ENCODE results near the gene ZNF618. TPM values are rescaled to one million over a fixed set of nuclear protein-coding genes. Genes with fewer than 3 reads are reported as not detected.
A peak's percentile ranks its signal among the peaks of the same experiment; 100 is the strongest.

Gene ZNF618
- polyA plus RNA-seq, 3 donors, result 0.53 to 1.9 (median 0.78) TPM

DNA sequence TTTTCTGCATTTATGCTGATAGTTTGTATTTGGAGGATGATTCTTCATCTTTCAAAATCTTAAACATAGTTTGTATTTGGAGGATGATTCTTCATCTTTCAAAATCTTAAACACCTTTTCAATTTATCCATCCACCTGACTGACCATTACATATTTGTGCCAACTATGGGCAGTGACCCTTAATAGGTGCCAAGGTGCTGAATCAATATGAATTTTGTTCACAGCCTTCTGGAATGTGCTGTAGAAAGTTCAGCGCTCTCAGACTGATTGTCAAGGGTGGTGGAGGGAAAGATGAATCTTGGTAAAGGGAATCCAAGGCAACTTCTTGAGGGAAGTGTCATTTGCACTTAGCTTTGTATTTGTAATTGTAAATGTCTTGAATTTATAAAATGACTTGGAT lies 18.1 kb downstream of the ZNF618 start:
- H3K4me3 Mint-ChIP-seq, result no peak overlapping the region

DNA sequence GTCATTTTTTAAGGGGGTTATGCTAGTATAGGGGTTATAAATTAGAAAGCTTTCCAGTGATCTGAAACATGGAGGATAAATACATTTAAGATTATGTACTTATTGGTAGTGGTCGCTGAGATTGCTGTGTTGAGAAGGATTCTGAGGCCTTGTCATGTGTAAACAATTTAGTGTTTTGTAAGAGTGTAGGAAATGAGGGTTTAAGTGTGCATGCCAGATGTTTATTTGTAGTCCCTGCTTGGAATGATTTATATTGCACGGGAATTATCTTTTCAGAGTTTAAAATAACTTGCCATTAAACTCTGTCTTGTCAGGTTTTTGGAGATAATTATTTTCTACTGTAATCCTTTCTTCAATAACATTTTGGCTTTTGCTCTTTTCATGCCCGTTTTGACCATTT lies 19.4 kb downstream of the ZNF618 start:
- TF ChIP-seq, protein P1, sequence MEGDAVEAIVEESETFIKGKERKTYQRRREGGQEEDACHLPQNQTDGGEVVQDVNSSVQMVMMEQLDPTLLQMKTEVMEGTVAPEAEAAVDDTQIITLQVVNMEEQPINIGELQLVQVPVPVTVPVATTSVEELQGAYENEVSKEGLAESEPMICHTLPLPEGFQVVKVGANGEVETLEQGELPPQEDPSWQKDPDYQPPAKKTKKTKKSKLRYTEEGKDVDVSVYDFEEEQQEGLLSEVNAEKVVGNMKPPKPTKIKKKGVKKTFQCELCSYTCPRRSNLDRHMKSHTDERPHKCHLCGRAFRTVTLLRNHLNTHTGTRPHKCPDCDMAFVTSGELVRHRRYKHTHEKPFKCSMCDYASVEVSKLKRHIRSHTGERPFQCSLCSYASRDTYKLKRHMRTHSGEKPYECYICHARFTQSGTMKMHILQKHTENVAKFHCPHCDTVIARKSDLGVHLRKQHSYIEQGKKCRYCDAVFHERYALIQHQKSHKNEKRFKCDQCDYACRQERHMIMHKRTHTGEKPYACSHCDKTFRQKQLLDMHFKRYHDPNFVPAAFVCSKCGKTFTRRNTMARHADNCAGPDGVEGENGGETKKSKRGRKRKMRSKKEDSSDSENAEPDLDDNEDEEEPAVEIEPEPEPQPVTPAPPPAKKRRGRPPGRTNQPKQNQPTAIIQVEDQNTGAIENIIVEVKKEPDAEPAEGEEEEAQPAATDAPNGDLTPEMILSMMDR (IDR thresholded peaks at IDR 0.05), result no peak
- Histone ChIP-seq H3K9me3 (replicated peaks in 1 of 2; ENCODE audit: control insufficient read depth in 1 of 2, insufficient read depth in 1 of 2, low read length in 2 of 2) (peaks cover 0 to 7% of the 10 kb centered on the region in 2 donors), H3K79me2 (ENCODE audit: insufficient read depth, low read length) (no peaks in the 10 kb centered on the region), H3K27ac (ENCODE audit: low read depth in 1 of 2, low read length in 2 of 2) (no peak overlapping the region), H3K9ac (ENCODE audit: insufficient read depth, low read length, poor library complexity, severe bottlenecking) (no peak overlapping the region), H3K4me3 (replicated peaks in 1 of 3; ENCODE audit: low read depth in 2 of 3, low read length in 3 of 3) (no peak overlapping the region), H3K27me3 (ENCODE audit: control insufficient read depth in 2 of 2, insufficient read depth in 2 of 2, low read length in 2 of 2) (no peaks in the 10 kb centered on the region), H3K4me2 (replicated peaks; ENCODE audit: extremely low read depth, low read length, poor library complexity, severe bottlenecking) (no peak overlapping the region), H4K20me1 (ENCODE audit: insufficient read depth, low read length) (no peaks in the 10 kb centered on the region), H3K4me1 (ENCODE audit: control insufficient read depth in 1 of 2, insufficient read depth in 2 of 2, low read length in 2 of 2) (no peaks in the 10 kb centered on the region), H3K36me3 (replicated peaks in 1 of 2; ENCODE audit: control insufficient read depth in 1 of 2, insufficient read depth in 2 of 2, low read length in 2 of 2) (no peaks in the 10 kb centered on the region), H2AFZ (ENCODE audit: insufficient read depth, low read depth, low read length, poor library complexity, severe bottlenecking) (no peak overlapping the region)
- Mint-ChIP-seq H3K27me3 (ENCODE audit: low read depth in 3 of 3) (peaks cover 0 to 2% (median 0%) of the 10 kb centered on the region in 3 donors), H3K9me3 (peaks cover 4 to 16% (median 9%) of the 10 kb centered on the region in 7 donors), H3K27ac (peak overlapping the region in 1 of 7 donors; percentile 24), H3K4me1 (peaks cover 7% of the 10 kb centered on the region), H3K36me3 (peaks cover 0 to 7% of the 10 kb centered on the region in 2 donors), H3K4me3 (no peak overlapping the region)
- WGBS (ENCODE audit: insufficient coverage), result 92% methylated on average over 1 of the region's 3 CpGs
- no peak for DNase-seq
- intact Hi-C loops (cut with micrococcal nuclease), result no loop called here

More for the DNA sequence above, 18.1 kb downstream of the ZNF618 start:
- no peak overlapping the region for H3K9ac ChIP-seq (ENCODE audit: insufficient read depth, low read length, poor library complexity, severe bottlenecking)
- no peaks in the 10 kb centered on the region for H4K20me1 ChIP-seq (ENCODE audit: insufficient read depth, low read length)
- no peaks in the 10 kb centered on the region for H3K27me3 ChIP-seq (ENCODE audit: control insufficient read depth in 2 of 2, insufficient read depth in 2 of 2, low read length in 2 of 2)
- H2AFZ ChIP-seq (ENCODE audit: insufficient read depth, low read depth, low read length, poor library complexity, severe bottlenecking), result no peak overlapping the region
- Mint-ChIP-seq H3K27me3 (ENCODE audit: low read depth in 3 of 3) (peaks cover 0 to 2% (median 0%) of the 10 kb centered on the region in 3 donors), H3K27ac (no peak overlapping the region), H3K4me1 (peaks cover 7% of the 10 kb centered on the region), H3K36me3 (peaks cover 0 to 6% of the 10 kb centered on the region in 2 donors), H3K9me3 (peaks cover 1 to 18% (median 6%) of the 10 kb centered on the region in 7 donors)
- no peaks in the 10 kb centered on the region for H3K4me1 ChIP-seq (ENCODE audit: control insufficient read depth in 1 of 2, insufficient read depth in 2 of 2, low read length in 2 of 2)
- peaks cover 4% of the 10 kb centered on the region for H3K79me2 ChIP-seq (ENCODE audit: insufficient read depth, low read length)
- no peak overlapping the region for H3K4me3 ChIP-seq (replicated peaks in 1 of 3; ENCODE audit: low read depth in 2 of 3, low read length in 3 of 3)
- no peak overlapping the region for H3K4me2 ChIP-seq (replicated peaks; ENCODE audit: extremely low read depth, low read length, poor library complexity, severe bottlenecking)
- WGBS (ENCODE audit: insufficient coverage), result 100% methylated on average over 1 of the region's 1 CpG
- H3K36me3 ChIP-seq (replicated peaks in 1 of 2; ENCODE audit: control insufficient read depth in 1 of 2, insufficient read depth in 2 of 2, low read length in 2 of 2), result no peaks in the 10 kb centered on the region
- H3K27ac ChIP-seq (ENCODE audit: low read depth in 1 of 2, low read length in 2 of 2), result no peak overlapping the region
- TF ChIP-seq, protein P1 (IDR thresholded peaks at IDR 0.05), result no peak
- intact Hi-C loops (cut with micrococcal nuclease), result no loop called here
- no peak for DNase-seq
- no peaks in the 10 kb centered on the region for H3K9me3 ChIP-seq (replicated peaks in 1 of 2; ENCODE audit: control insufficient read depth in 1 of 2, insufficient read depth in 1 of 2, low read length in 2 of 2)

All from CD14-positive monocyte (primary cell).